GM12891 (cell line): ENCODE data around the gene HBP1.

Experiments
- POLR2A ChIP-seq: IDR thresholded peaks from 2 replicates; pipeline ENCODE4 v1.6.1; 2011; ENCODE audit warnings: low read depth, low read length, control low read depth
- POLR2AphosphoS5 ChIP-seq: IDR thresholded peaks from 2 replicates; pipeline ENCODE4 v1.6.1; 2011; ENCODE audit warnings: low read depth, low read length, control low read depth
- TAF1 ChIP-seq: IDR thresholded peaks from 2 replicates; pipeline ENCODE4 v1.6.1; 2011; ENCODE audit warnings: low read depth, low read length, control low read depth

- TF ChIP-seq POLR2A (no peak), POLR2AphosphoS5 (no peak), TAF1 (no peak)
Observed at GRCh38 chr7:107154826-107155225, 14.0 kb upstream of the HBP1 start.
